ENCODE data around the gene SPX.

SPX gene

GRCh38 chr12:21539797-21540196 is 13.7 kb downstream of the SPX start:
- DNase-seq, result no peak

GRCh38 chr12:21541773-21542172 is 15.7 kb downstream of the SPX start:
- DNase-seq, result no peak

GRCh38 chr12:21542403-21542802 is 16.3 kb downstream of the SPX start:
- DNase-seq, result no peak

GRCh38 chr12:21543151-21543550 is 17.1 kb downstream of the SPX start:
- no peak for DNase-seq

DNA sequence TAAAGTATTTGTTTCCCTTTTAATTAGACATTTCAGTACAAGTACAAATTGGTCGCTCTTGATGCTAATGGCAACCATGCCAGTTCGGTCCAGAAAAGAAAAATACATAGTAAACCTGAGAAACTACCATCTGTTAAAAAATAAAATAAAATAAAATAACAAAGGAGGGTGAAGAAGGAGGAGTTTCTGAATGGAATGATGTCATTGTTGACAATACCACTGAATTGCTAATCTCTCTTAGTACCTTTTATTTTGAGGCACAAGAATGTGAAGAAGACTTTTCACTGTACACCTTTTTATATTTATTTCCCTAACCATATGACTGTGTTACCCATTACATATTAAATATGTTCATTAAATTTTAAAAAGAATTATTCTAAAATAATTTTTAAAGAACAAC is 19.5 kb downstream of the SPX start:
- DNase-seq, result no peak

- no peak for DNase-seq
These were observed 20.6 kb downstream of the SPX start for GRCh38 chr12:21546716-21547115.

DNA sequence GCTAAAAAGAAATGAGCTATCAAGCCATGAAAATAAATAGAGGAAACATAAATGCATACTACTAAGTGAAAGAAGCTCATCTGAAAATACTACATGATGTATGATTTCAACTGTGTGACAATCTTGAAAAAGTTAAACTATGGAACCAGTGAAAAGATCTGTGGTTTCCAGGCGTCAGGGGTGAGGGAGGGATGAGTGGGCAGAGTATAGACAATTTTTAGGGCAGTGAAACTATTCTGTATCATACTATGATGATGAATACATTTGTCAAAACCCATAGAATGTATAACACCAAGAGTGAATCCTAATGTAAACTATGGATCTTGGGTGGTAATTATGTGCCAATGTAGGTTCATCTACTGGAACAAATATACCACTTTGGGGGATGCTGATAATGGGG is 21.3 kb downstream of the SPX start:
- DNase-seq, result no peak

GRCh38 chr12:21551841-21552465 is 25.9 kb downstream of the SPX start:
- DNase-seq, result no peak

- DNase-seq, result no peak
These were observed 26.7 kb downstream of the SPX start for GRCh38 chr12:21552635-21553328.

GRCh38 chr12:21553329-21553675 is 27.2 kb downstream of the SPX start:
- DNase-seq, result no peak

DNA sequence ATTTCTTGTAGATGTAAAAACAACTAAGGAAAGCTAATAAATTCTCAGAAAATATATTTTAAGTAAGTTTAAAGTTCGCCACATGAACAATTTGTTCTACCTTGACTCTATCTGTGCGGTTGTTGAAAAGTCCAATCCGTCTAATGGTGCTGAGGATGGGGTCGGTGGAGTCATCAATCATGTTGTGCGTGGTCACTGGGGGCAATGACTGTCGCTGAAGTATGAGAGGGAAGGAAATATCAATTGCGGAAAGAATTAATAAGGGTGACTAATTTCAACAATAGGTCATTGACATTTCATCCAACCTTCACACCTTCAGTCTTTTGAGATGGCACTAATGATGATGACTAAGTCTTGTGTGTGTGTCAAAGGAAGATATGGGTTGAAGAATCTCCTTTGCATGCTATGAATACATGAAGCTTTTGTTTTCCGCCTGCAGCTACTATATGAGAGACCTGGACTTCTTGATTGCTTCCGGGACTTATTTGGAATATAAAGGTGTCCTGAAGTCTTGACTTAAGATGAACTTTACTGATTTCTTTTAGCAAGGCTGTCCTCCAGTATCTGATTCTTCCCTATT is 32.1 kb downstream of the SPX start:
- DNase-seq, result no peak

DNA sequence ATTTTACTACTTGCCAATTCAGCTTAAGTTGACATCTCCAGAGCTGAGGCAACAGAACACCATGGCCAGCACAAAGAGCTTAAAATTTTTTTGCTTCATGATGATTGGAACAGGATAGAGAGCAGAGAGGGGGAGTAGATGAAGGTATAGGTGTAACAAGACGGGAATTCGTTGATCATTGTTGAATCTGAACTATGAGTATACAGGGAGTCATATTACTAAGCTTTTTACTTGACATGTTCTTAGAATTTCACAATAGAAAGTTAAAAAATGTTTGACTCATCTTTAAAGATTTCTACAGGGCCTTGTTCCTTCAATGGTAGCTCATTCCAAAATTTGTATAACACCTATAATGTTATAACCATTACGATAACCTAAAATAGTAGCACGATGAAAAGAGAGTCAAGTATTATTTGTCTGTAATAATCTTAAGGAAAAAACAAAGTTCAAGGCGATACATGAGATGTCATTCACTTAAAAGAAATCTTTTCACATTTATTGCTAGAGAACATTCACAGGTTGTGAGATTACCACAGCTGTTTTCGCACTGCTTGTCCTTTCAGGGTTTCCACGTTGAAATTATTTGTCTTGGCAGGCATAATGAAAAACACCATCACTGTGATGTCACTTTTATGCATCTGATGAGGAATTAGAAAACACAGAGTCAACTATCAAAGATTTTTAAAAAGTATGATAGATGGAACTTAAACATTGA is 33.9 kb downstream of the SPX start:
- DNase-seq, result no peak

DNA sequence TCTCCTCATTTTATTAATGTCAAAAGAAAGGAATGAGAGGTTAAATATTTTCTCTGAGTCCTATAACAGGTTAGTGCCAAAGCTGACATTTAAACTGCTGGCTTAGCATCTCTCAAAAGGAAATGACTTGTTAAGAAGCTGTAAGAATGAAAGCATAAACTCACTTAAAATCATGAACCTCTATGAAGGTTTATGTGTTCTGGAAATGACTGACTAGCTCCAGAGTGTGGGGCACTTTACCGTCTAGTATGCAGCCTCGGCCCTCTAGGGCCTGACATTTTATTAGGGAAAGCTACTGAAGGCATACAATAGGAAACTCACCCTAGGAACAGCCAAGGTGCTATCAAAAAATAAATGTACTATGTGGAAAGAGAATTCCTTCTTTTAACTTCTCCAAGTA is 35.1 kb downstream of the SPX start:
- no peak for DNase-seq

GRCh38 chr12:21562859-21563258 is 36.8 kb downstream of the SPX start:
- DNase-seq, result no peak

DNA sequence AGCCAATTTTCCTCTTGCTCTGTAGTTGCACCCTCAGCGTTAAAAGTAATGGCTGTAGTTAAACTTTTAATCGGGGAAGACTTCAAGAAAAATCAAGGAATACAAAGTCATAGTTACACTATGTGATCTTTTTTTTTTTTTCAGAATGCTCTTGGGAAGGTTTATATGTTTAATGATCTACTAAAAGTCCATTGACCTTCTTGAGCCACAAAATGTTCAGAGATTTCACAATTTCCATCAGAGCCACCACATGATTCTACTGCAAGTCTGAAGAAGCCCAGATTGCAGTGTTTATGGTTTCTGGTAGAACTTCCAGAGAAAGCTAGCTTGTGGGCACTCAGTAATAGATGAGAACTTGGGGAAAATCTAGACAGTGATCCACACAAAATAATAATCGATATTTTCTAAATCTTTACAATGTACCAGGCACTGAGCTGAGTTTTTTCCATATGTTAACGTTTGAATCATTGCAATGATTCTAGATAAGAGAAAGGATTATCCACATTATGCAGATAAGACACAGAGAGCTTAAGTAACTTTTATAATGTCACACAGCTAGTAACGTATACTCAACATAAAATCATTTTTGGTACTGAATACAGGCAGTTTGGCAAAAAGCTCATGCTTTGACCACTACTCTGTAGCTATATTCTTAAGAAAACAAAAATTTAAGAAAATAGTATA is 40.3 kb downstream of the SPX start:
- no peak for DNase-seq

DNA sequence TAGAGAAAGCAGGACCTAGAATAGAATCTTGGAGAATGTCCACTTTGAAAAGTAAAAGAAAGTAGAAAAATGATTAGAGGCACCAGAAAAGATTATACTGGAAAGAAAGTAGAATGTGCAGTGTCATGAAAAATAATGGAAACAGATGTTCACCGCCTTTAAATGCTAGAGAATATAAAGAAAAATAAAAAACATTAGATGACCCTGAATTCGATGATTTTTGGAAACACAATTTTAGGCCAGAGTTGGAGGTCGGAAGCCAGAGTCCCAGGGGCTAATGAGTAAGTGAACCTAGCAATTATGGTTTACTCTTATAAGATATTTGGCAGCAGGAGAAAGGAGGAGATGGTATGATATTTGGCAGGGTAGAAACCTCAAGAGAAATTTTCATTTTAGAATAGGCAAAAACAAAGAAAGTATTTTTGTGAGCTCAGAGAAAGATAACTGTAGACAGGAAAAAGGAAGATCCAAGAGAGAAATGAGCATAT is 40.9 kb downstream of the SPX start:
- no peak for DNase-seq

DNA sequence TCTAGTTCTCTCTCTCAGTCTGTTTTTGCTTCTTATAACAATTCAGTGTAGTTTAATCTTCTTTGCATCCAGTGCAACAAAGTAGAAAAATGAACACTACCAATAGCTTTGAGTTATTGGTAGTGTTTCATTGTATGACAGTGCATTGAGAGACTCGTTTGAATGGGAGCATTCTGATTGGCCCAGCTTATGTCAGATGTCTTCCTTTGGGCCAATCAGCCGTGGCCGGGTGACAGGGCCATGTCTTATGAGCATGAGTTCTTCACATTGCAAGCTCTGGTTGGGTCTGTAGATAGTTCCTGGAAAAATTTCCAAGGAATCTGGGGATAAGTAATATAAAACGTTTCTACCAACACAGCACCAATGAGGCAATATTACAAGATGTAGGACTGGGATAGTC is 42.0 kb downstream of the SPX start:
- DNase-seq, result no peak

- DNase-seq, result no peak
These were observed 45.0 kb downstream of the SPX start for GRCh38 chr12:21571046-21571445.

DNA sequence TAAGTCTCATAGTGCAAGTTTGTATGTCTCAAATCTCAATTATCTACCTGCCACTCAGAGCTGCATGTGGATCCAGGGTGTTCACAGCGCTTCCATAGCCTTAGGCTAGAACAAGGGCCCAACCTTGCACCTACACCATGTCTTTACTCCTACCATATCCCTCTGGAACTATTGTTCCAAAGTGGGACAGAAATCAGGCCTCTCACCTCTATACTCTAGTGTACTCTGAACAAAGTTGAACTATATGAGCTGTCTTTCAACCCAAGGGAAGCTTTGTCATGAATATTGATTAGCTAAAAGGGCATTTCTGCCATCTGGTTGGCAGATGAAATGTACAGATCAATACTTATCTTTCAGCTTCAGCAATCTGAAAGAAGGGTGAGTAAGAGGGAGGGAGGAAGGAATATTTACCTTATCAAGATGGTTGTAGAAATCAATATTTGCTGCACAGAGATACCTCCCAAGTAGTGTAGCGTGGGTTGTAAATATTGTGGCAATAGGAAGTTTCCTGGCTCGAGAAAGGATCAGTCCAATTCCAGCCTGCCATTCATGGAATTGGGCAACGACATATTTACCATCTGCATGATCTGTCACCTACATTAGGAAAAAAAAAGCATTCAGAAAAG is 47.8 kb downstream of the SPX start:
- no peak for DNase-seq

DNA sequence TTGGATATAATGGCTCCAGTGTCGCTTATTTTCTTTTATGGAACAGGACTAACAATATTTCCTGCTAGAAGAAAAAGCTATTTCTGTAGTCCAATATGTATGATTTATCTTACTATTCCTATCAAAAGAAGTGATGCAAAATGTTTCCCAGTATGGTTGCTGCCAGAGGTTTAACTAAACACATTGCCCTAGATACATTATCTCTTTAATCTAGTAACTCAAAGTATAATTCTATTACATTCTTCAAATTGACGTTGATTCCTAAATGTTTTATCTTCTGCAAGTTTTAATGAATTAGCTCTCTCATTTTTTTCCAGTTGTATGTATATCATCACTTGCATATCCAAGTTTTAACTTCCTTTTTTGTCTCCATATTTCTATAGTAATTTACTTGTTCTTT is 50.3 kb downstream of the SPX start:
- no peak for DNase-seq

GRCh38 chr12:21577516-21577915 is 51.4 kb downstream of the SPX start:
- no peak for DNase-seq

DNA sequence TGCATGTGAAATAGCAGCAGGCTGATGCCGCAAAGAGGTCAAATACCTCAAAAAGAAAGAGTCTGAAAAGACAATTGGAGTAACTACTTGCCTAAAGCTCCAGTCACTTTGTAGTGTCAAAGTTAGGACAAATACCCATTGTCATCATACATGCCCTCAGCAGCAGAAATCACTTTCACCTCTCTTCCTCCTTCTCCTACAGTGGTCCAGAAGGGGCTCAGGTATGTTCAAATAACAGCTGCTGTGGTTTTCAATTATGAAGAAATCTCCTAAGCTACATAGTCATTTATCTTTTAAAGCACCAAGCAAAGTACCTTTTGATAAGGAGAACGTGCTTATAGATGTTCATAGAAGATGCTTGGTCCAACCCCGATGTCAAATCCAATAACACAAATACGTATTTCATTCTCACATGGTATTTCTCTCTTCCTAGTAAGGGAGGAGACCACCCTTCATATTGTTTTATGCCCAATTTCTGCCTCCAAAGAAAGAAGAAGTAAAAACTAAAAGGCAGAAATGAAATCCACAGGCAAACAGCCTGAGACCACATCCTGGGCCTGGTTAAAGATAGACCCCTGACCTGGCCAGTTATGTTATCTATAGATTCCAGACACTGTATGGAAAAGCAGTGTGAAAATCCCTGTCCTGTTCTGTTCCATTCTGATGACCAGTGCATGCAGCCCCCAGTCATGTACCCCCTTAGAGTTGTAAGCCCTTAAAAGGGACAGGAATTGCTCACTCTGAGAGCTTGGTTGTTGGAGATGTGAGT is 54.8 kb downstream of the SPX start:
- no peak for DNase-seq

Measured in CD4-positive, alpha-beta T cell treated with Interleukin-21 for 1 hour (primary cell).